ENCODE data around the gene PROP1. TPM values are rescaled to one million over a fixed set of nuclear protein-coding genes. Genes with fewer than 3 reads are reported as not detected.
"Not testable (repeated sequence)": the region's sequence is repeated elsewhere in the genome, so short reads cannot be mapped to it uniquely, and the experiment has no call there.

PROP1 gene
- total RNA-seq, 2 experiments from 2014 or later = not detected

DNA sequence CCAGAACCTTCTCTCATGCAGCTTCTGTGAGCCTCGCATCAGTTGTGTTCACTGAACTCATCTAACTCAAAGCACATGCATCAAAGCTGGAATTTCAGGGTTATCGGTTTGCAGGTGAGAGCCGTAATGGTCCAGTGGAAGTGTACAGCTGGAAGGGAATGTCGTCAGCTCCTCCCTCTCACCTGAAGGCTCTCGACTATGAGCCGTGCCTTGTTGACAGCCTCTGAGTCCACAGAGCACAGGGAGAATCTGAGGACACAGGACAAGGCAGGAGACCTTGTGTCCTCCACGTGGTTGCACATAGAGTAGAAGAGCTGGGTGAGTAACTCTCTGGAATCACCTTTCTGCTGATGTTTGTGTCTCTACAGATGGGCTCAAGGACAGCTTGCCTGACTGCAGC is 38.8 kb downstream of the PROP1 start:
- intact Hi-C loops (cut with micrococcal nuclease) = no loop called here
- Mint-ChIP-seq H3K4me1 (ENCODE audit: low read depth) (no peaks in the 10 kb centered on the region), H3K9me3 (no peaks in the 10 kb centered on the region), H3K27me3 (ENCODE audit: low read depth) (no peaks in the 10 kb centered on the region), H3K36me3 (ENCODE audit: low read depth) (peaks cover 4% of the 10 kb centered on the region), H3K4me3 (no peak overlapping the region), H3K27ac (no peak overlapping the region)
- DNase-seq = no peak
- CTCF ChIA-PET = interaction anchor here (0.6 kb wide), 1 partner anchor 605 kb away, joined by 3 read pairs; no protein-coding TSS in a partner anchor

GRCh38 chr5:177953101-177953500 is 42.9 kb downstream of the PROP1 start:
- H3K27me3 Mint-ChIP-seq (ENCODE audit: low read depth); H3K4me1 Mint-ChIP-seq (ENCODE audit: low read depth); H3K27ac Mint-ChIP-seq; DNase-seq; intact Hi-C loops (cut with micrococcal nuclease); H3K4me3 Mint-ChIP-seq; H3K36me3 Mint-ChIP-seq (ENCODE audit: low read depth); H3K9me3 Mint-ChIP-seq: not testable (repeated sequence)
- CTCF ChIA-PET = interaction anchor here (0.8 to 1.3 kb wide), 2 partner anchors 11 to 40 kb away, joined by 3 read pairs; no protein-coding TSS in a partner anchor

GRCh38 chr5:177949656-177950055 is 46.4 kb downstream of the PROP1 start:
- H3K4me1 Mint-ChIP-seq (ENCODE audit: low read depth); CTCF ChIA-PET; H3K4me3 Mint-ChIP-seq; H3K9me3 Mint-ChIP-seq; H3K36me3 Mint-ChIP-seq (ENCODE audit: low read depth); intact Hi-C loops (cut with micrococcal nuclease); DNase-seq; H3K27ac Mint-ChIP-seq; H3K27me3 Mint-ChIP-seq (ENCODE audit: low read depth): not testable (repeated sequence)

- H3K27me3 Mint-ChIP-seq (ENCODE audit: low read depth); H3K27ac Mint-ChIP-seq; intact Hi-C loops (cut with micrococcal nuclease); H3K4me3 Mint-ChIP-seq; H3K9me3 Mint-ChIP-seq; CTCF ChIA-PET; DNase-seq; H3K36me3 Mint-ChIP-seq (ENCODE audit: low read depth); H3K4me1 Mint-ChIP-seq (ENCODE audit: low read depth): not testable (repeated sequence)
Observed at GRCh38 chr5:177949065-177949464, 47.0 kb downstream of the PROP1 start.

DNA sequence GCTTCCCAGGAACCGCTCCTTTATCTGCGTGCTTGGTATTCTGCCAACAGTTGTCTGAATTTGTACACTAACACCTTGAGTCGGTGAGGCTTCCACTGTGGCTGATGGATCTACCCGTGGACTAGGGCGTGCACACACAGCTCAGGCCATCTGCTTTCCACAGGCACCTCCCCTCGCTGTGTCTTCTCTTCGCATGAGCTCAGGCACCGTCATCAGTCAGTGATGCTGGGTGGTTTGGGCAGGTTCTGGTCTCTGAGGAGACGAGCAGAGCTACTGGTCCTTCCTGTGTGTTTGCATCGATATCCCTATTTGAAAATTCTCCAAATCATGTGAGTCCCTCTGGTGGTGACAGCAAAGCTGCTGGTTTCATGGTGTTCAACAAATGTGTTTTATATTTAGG is 48.1 kb downstream of the PROP1 start:
- H3K36me3 Mint-ChIP-seq (ENCODE audit: low read depth); DNase-seq; H3K4me1 Mint-ChIP-seq (ENCODE audit: low read depth); H3K27me3 Mint-ChIP-seq (ENCODE audit: low read depth); H3K4me3 Mint-ChIP-seq; CTCF ChIA-PET; intact Hi-C loops (cut with micrococcal nuclease); H3K27ac Mint-ChIP-seq; H3K9me3 Mint-ChIP-seq: not testable (repeated sequence)

DNA sequence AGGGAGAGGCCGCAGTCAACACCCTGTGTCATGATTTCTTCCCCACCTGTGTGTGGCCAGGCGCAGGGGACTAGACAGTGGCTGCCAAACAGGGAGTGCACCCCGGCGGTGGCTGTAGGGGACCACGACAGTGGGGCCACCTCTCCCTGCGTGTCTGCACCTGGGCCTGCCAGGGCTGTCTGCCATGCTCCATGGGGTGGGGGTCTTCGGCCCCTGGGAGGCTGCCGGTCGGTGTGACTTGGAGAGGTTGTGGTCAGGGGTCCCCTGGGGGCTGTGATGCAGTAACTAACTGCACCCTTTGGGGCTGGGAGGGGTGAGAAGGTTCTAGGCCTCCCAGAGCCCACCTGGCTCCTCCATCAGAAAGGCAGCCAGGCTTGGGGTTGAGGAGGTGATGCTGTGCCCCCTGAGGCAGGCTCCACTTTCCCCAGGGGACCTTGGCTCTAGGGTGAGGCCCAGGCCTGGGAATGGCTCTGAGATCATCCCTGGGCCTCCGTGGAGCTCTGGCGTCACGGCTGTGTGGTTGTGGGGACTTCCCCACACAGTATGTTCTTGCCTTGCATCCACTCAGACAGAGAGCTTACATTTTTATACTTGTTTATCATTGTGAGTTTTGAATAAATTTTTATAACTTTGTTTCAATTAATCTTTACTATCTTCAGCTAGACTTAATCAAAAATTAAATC is 50.3 kb downstream of the PROP1 start:
- H3K27me3 Mint-ChIP-seq (ENCODE audit: low read depth); H3K9me3 Mint-ChIP-seq; H3K36me3 Mint-ChIP-seq (ENCODE audit: low read depth); H3K27ac Mint-ChIP-seq; H3K4me3 Mint-ChIP-seq; intact Hi-C loops (cut with micrococcal nuclease): not testable (repeated sequence)
- peaks cover 12% of the 10 kb centered on the region for H3K4me1 Mint-ChIP-seq (ENCODE audit: low read depth)
- CTCF ChIA-PET = interaction anchor here (0.7 to 0.8 kb wide), 2 partner anchors 19 to 353 kb away, joined by 3 to 4 read pairs; no protein-coding TSS in a partner anchor
- DNase-seq = peak; percentile 62

DNA sequence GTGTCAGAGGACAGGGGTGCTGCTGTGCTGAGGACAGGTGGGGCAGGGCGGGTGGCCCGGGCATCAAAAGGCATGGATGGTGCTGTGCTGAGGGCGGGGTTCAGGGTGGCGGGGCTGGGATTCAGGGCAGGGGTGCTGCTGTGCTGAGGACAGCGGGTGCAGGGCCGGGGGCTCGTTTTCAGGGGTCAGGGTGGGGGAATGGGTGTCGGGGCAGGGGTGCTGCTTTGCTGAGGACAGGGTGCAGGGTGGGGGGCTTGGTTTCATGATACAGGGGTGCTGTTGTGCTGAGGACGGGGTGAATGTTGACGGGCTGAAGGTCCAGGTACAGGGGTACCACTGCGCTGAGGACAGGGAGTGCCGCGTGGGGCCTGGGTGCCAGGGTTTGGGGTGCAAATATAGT is 50.9 kb downstream of the PROP1 start:
- H3K36me3 Mint-ChIP-seq (ENCODE audit: low read depth); CTCF ChIA-PET; H3K27ac Mint-ChIP-seq; DNase-seq; H3K9me3 Mint-ChIP-seq; intact Hi-C loops (cut with micrococcal nuclease); H3K27me3 Mint-ChIP-seq (ENCODE audit: low read depth): not testable (repeated sequence)
- H3K4me3 Mint-ChIP-seq = peak overlapping the region; percentile 38
- H3K4me1 Mint-ChIP-seq (ENCODE audit: low read depth) = peaks cover 12% of the 10 kb centered on the region

- H3K9me3 Mint-ChIP-seq; H3K27me3 Mint-ChIP-seq (ENCODE audit: low read depth); intact Hi-C loops (cut with micrococcal nuclease); CTCF ChIA-PET; H3K27ac Mint-ChIP-seq; H3K36me3 Mint-ChIP-seq (ENCODE audit: low read depth): not testable (repeated sequence)
- peak; percentile 52 for DNase-seq
- peaks cover 13% of the 10 kb centered on the region for H3K4me1 Mint-ChIP-seq (ENCODE audit: low read depth)
- peak overlapping the region; percentile 73 for H3K4me3 Mint-ChIP-seq
Observed at GRCh38 chr5:177943805-177944736, 52.0 kb downstream of the PROP1 start.

GRCh38 chr5:177942896-177943295 is 53.1 kb downstream of the PROP1 start:
- H3K9me3 Mint-ChIP-seq; H3K4me3 Mint-ChIP-seq; DNase-seq; H3K27ac Mint-ChIP-seq; intact Hi-C loops (cut with micrococcal nuclease); CTCF ChIA-PET; H3K36me3 Mint-ChIP-seq (ENCODE audit: low read depth); H3K27me3 Mint-ChIP-seq (ENCODE audit: low read depth): not testable (repeated sequence)
- peaks cover 20% of the 10 kb centered on the region for H3K4me1 Mint-ChIP-seq (ENCODE audit: low read depth)

Other genes starting within 250 kb of the PROP1 start
- gene FAM153A, start 213.3 kb downstream of the PROP1 start, total RNA-seq = 10 to 100 TPM; 23.8 to 26.0 TPM
- gene N4BP3, start 117.3 kb upstream of the PROP1 start, total RNA-seq = 1 to 10 TPM; 1.4 to 1.6 TPM
- 10 to 100 TPM; 26.0 to 26.7 TPM for gene RMND5B, start 134.8 kb upstream of the PROP1 start, total RNA-seq
- gene NHP2, start 157.6 kb upstream of the PROP1 start, total RNA-seq = 100 to 1,000 TPM; 289 to 298 TPM
- gene GMCL2, start 191.1 kb upstream of the PROP1 start, total RNA-seq = not detected
- 100 to 1,000 TPM; 251 to 262 TPM for gene HNRNPAB, start 208.3 kb upstream of the PROP1 start, total RNA-seq
- 10 to 100 TPM; 50.9 to 51.2 TPM for gene PHYKPL, start 236.6 kb upstream of the PROP1 start, total RNA-seq